Progenitor cell of endocrine pancreas (in vitro differentiated cells): ENCODE results near the gene GPR151. TPM values are rescaled to one million over a fixed set of nuclear protein-coding genes. Genes with fewer than 3 reads are reported as not detected.

ENCODE experiments used
- DNase-seq: peaks from one replicate; pipeline ENCODE4 v3.0.0; 2021; ENCODE audit warnings: low spot score; ENCODE audit not compliant: unreplicated experiment
- H3K27ac Mint-ChIP-seq: 2 replicates; pipeline ENCODE4 v1.8.0; 2021; ENCODE audit warnings: mild to moderate bottlenecking, moderate library complexity, mixed read lengths
- H3K27me3 Mint-ChIP-seq: 2 replicates; pipeline ENCODE4 v1.8.0; 2021; ENCODE audit warnings: mixed read lengths
- H3K36me3 Mint-ChIP-seq: 2 replicates; pipeline ENCODE4 v1.8.0; 2022; ENCODE audit warnings: mixed read lengths; ENCODE audit not compliant: insufficient read depth
- H3K4me1 Mint-ChIP-seq: 2 replicates; pipeline ENCODE4 v1.8.0; 2021; ENCODE audit warnings: low read depth, mixed read lengths
- H3K4me3 Mint-ChIP-seq: 2 replicates; pipeline ENCODE4 v1.8.0; 2021; ENCODE audit warnings: low read depth, mild to moderate bottlenecking, moderate library complexity, mixed read lengths
- H3K9me3 Mint-ChIP-seq: 2 replicates; pipeline ENCODE4 v1.8.0; 2021; ENCODE audit warnings: low read depth, mixed read lengths
- CTCF ChIP-seq: fragments of 200-600 bp; sonication (generic); IDR thresholded peaks from one replicate; pipeline ENCODE4 v1.5.0; 2021; ENCODE audit warnings: antibody characterized with exemption, mild to moderate bottlenecking; ENCODE audit not compliant: unreplicated experiment
- total RNA-seq: library from RNA; stranded (reverse); gene quantifications from 2 replicates; pipeline ENCODE4 v1.2.1, GENCODE V29; 2021

Gene GPR151
- total RNA-seq, 1 donor from 2014 or later, result not detected

- DNase-seq, result no peak
- no peak for TF ChIP-seq CTCF
- H3K4me3 Mint-ChIP-seq, result no peak overlapping the region
- no peaks in the 10 kb centered on the region for H3K27me3 Mint-ChIP-seq
- no peaks in the 10 kb centered on the region for H3K9me3 Mint-ChIP-seq
- H3K4me1 Mint-ChIP-seq, result no peaks in the 10 kb centered on the region
- H3K36me3 Mint-ChIP-seq, result peaks cover 27% of the 10 kb centered on the region
- no peak overlapping the region for H3K27ac Mint-ChIP-seq
Measured at GRCh38 chr5:146467760-146468159, 48.2 kb downstream of the GPR151 start.

GRCh38 chr5:146466521-146467349 is 49.3 kb downstream of the GPR151 start:
- Mint-ChIP-seq H3K36me3 (peaks cover 20% of the 10 kb centered on the region), H3K4me1 (no peaks in the 10 kb centered on the region), H3K27ac (no peak overlapping the region), H3K27me3 (no peaks in the 10 kb centered on the region), H3K4me3 (no peak overlapping the region), H3K9me3 (no peaks in the 10 kb centered on the region)
- DNase-seq, result no peak
- peak; percentile 54 for TF ChIP-seq CTCF

- no peak overlapping the region for H3K27ac Mint-ChIP-seq
- H3K36me3 Mint-ChIP-seq, result peaks cover 26% of the 10 kb centered on the region
Measured at GRCh38 chr5:146463446-146463845, 52.5 kb downstream of the GPR151 start.

More at GRCh38 chr5:146463446-146463845, 52.5 kb downstream of the GPR151 start:
- Mint-ChIP-seq H3K27me3 (no peaks in the 10 kb centered on the region), H3K4me1 (no peaks in the 10 kb centered on the region), H3K4me3 (no peak overlapping the region), H3K9me3 (no peaks in the 10 kb centered on the region)
- DNase-seq, result no peak
- no peak for TF ChIP-seq CTCF

Other genes with a start within 250 kb of the GPR151 start
- gene POU4F3, start 177.4 kb downstream of the GPR151 start, total RNA-seq, result not detected in 2 replicates
- gene TCERG1, start 68.9 kb downstream of the GPR151 start, total RNA-seq, result 113 and 121 TPM in 2 replicates